ENCODE data around the gene MAP1LC3A. TPM values are rescaled to one million over a fixed set of nuclear protein-coding genes. Genes with fewer than 3 reads are reported as not detected.

The MAP1LC3A gene
- total RNA-seq, 1 experiment from 2014 or later, result 25.9 TPM

- H3K23ac ChIP-seq (ENCODE audit: insufficient read length, low read depth, low read length), result no peak overlapping the region
- H2BK12ac ChIP-seq (ENCODE audit: insufficient read length, low read depth, low read length), result no peak overlapping the region
- H2BK15ac ChIP-seq (ENCODE audit: low read depth, low read length), result no peak overlapping the region
- no peak overlapping the region for H3K9ac ChIP-seq (ENCODE audit: extremely low read depth, insufficient read length, low read length)
- no peaks in the 10 kb centered on the region for H3K27me3 Mint-ChIP-seq (ENCODE audit: low read depth)
- H3K79me2 ChIP-seq (ENCODE audit: insufficient read depth, low read length), result no peaks in the 10 kb centered on the region
- no peak overlapping the region for H3K4me2 ChIP-seq (ENCODE audit: insufficient read depth, insufficient read length, low read length)
- no peaks in the 10 kb centered on the region for H3K9me3 Mint-ChIP-seq
- H3K4me1 Mint-ChIP-seq, result no peaks in the 10 kb centered on the region
- no peaks in the 10 kb centered on the region for H3K4me1 ChIP-seq (ENCODE audit: insufficient read depth, low read length)
- H3K9me3 ChIP-seq (ENCODE audit: control insufficient read depth, low read depth, low read length), result no peaks in the 10 kb centered on the region
- H4K8ac ChIP-seq (replicated peaks; ENCODE audit: insufficient read length, low read depth, low read length), result no peak overlapping the region
- no CpG with 5 or more reads among the region's 2 CpGs for WGBS (ENCODE audit: extremely low coverage, insufficient read length, low lambda C conversion rate)
- H4K5ac ChIP-seq (ENCODE audit: insufficient read length, low read depth, low read length), result no peak overlapping the region
- no peak overlapping the region for H2BK120ac ChIP-seq (ENCODE audit: low read depth, low read length, poor library complexity, severe bottlenecking)
- no peaks in the 10 kb centered on the region for H3K23me2 ChIP-seq (ENCODE audit: insufficient read length, low read depth, low read length, poor library complexity, severe bottlenecking)
- no peak overlapping the region for H3K27ac ChIP-seq (ENCODE audit: insufficient read length, low read depth, low read length)
- no peaks in the 10 kb centered on the region for H3K27me3 ChIP-seq (ENCODE audit: insufficient read depth, low read length)
- TF ChIP-seq CTCF (conservative IDR thresholded peaks at IDR 0.05), result no peak
- H3K27ac Mint-ChIP-seq, result no peak overlapping the region
- no peak overlapping the region for H3K4ac ChIP-seq (ENCODE audit: low read depth, low read length)
- H2AFZ ChIP-seq (ENCODE audit: low read length), result no peak overlapping the region
- no peaks in the 10 kb centered on the region for H3K79me1 ChIP-seq (ENCODE audit: insufficient read depth, low read depth, low read length, poor library complexity, severe bottlenecking)
- no peak overlapping the region for H3T11ph ChIP-seq (ENCODE audit: low read length)
- H4K91ac ChIP-seq (ENCODE audit: insufficient read length, low read depth, low read length), result no peak overlapping the region
- no peak overlapping the region for H2BK5ac ChIP-seq (ENCODE audit: insufficient read length, low read length)
- no peak overlapping the region for H3K14ac ChIP-seq (ENCODE audit: insufficient read depth, low read length)
- peaks cover 37 to 78% (median 48%) of the 10 kb centered on the region in 3 experiments; a peak in 6 of 7 replicates for H3K36me3 Mint-ChIP-seq (ENCODE audit: insufficient read depth in 1 of 3, low read depth in 3 of 3)
- H3K18ac ChIP-seq (ENCODE audit: insufficient read length, low read depth, low read length), result no peak overlapping the region
- DNase-seq, result no peak
- no peak overlapping the region for H3K56ac ChIP-seq (ENCODE audit: insufficient read length, low read depth, low read length)
- H2AK5ac ChIP-seq (ENCODE audit: insufficient read length, low read length), result no peak overlapping the region
- no peak overlapping the region for H2BK20ac ChIP-seq (ENCODE audit: low read depth, low read length, poor library complexity, severe bottlenecking)
- no peaks in the 10 kb centered on the region for H4K20me1 ChIP-seq (ENCODE audit: control insufficient read depth, insufficient read depth, insufficient read length)
- H3K4me3 Mint-ChIP-seq, result no peak overlapping the region
Measured at GRCh38 chr20:34535857-34536256, 22.7 kb upstream of the MAP1LC3A start.
